Tibial nerve (tissue), 4 donors: ENCODE results near the gene IQCF6.

ENCODE experiments used
- EP300 ChIP-seq, 2 donors: sonication (generic); formaldehyde crosslinking; IDR thresholded peaks; one replicate each; pipeline ENCODE4 v1.6.1; 2017; ENCODE audit warnings: antibody characterized with exemption in 2 of 2, mild to moderate bottlenecking in 1 of 2
- POLR2A ChIP-seq, 2 donors: fragments of 450-650 bp; IDR thresholded peaks; one replicate each; pipeline ENCODE4 v1.6.1; 2017; ENCODE audit warnings: antibody characterized with exemption in 2 of 2, mild to moderate bottlenecking in 2 of 2, moderate library complexity in 2 of 2
- TF ChIP-seq, protein P1 (sequence below), 5 experiments: fragments of 200-600 bp in 3 of 5; fragments of 450-650 bp in 2 of 5; sonication (generic) in 3 of 5; IDR thresholded peaks; one replicate each; pipeline ENCODE4 v1.5.1; 2016 to 2019; ENCODE audit warnings: antibody characterized with exemption in 5 of 5, mild to moderate bottlenecking in 3 of 5, moderate library complexity in 2 of 5

DNA sequence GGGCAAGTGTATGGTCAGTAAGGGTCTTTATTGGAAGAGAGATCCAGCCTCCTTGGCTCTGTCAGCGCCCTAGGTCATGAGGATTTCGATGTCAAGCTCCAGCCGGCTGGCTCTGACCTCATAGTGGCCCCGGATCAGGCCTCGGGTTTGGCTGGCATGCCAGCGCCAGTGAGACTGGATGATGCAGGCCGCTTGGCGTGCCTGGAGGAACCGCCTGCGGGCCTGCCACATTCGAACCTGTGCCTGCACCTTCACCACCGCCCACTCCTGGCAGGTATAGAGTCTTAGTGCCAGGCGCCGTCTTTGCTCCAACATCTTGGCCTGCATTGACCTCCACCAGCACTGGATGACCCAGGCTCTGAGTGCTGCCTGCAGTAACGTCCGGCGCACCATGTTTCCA, 483 bp downstream of the IQCF6 start:
- TF ChIP-seq, protein P1, sequence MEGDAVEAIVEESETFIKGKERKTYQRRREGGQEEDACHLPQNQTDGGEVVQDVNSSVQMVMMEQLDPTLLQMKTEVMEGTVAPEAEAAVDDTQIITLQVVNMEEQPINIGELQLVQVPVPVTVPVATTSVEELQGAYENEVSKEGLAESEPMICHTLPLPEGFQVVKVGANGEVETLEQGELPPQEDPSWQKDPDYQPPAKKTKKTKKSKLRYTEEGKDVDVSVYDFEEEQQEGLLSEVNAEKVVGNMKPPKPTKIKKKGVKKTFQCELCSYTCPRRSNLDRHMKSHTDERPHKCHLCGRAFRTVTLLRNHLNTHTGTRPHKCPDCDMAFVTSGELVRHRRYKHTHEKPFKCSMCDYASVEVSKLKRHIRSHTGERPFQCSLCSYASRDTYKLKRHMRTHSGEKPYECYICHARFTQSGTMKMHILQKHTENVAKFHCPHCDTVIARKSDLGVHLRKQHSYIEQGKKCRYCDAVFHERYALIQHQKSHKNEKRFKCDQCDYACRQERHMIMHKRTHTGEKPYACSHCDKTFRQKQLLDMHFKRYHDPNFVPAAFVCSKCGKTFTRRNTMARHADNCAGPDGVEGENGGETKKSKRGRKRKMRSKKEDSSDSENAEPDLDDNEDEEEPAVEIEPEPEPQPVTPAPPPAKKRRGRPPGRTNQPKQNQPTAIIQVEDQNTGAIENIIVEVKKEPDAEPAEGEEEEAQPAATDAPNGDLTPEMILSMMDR (IDR thresholded peaks at IDR 0.05), result no peak
- TF ChIP-seq POLR2A (IDR thresholded peaks at IDR 0.05), result no peak
- TF ChIP-seq EP300 (IDR thresholded peaks at IDR 0.05), result no peak
